K562 (cell line): ENCODE measurements around the gene STK24. TPM values are rescaled to one million over a fixed set of nuclear protein-coding genes. Genes with fewer than 3 reads are reported as not detected.

ENCODE experiments used
- ATAC-seq: fragments of 200-7000 bp; cut with Tn5 transposase; 3 replicates; pipeline ENCODE4 v1.9.1; 2020; ENCODE audit warnings: moderate library complexity
- BruUV-seq: library from RNA; stranded (reverse); fragments of 400-500 nt; replicated peaks from 2 replicates; lab custom pipeline; 2021; lab: Mats Ljungman, UMichigan
- CTCF ChIA-PET: fragments of 300-600 bp; formaldehyde crosslinking; extraction: SDS; loops from one replicate; lab custom pipeline; 2021; ENCODE audit warnings: low intra/inter-chr PET ratio; lab: Yijun Ruan, JAX
- POLR2A ChIA-PET: fragments of 300-600, 350-650 bp; sonication (Branson Sonifier 250); formaldehyde crosslinking; extraction: SDS; loops from one replicate; lab custom pipeline; 2021; ENCODE audit warnings: antibody characterized with exemption, inconsistent platforms; lab: Yijun Ruan, JAX
- DNase-seq, 4 experiments: peaks; one replicate each; pipeline versions ENCODE4 v3.0.0 to v3.0.0-alpha.2; 2011 to 2018; ENCODE audit warnings: low spot score in 3 of 4, mixed read lengths in 3 of 4; ENCODE audit errors: extremely low read depth in 1 of 4
- FAIRE-seq: peaks from 2 replicates; lab custom pipeline; 2011; peaks lifted over from hg19 to GRCh38; lab: Jason Lieb, UNC
- H2AFZ ChIP-seq: 2 replicates; pipeline ENCODE4 v1.6.0; 2011; ENCODE audit warnings: low read depth, low read length, control low read depth, inconsistent platforms
- H3K27ac ChIP-seq: fragments of 200-600 bp; 3 replicates; pipeline ENCODE4 v1.8.0; 2011; ENCODE audit warnings: low read depth, mild to moderate bottlenecking, control low read depth, inconsistent platforms, low read length, moderate library complexity, mixed read lengths; ENCODE audit errors: extremely low read depth
- H3K27me3 ChIP-seq, 2 experiments: fragments of 300-600 bp in 1 of 2; 2 replicates in 1 of 2; 3 replicates in 1 of 2; pipeline versions ENCODE4 v1.6.0 to v1.8.0; 2011; ENCODE audit warnings: inconsistent platforms in 2 of 2, low read length in 2 of 2, mild to moderate bottlenecking in 1 of 2, mixed read lengths in 1 of 2, moderate library complexity in 1 of 2; ENCODE audit not compliant: control insufficient read depth in 2 of 2, insufficient read depth in 2 of 2
- H3K36me3 ChIP-seq: fragments of 300-600 bp; 3 replicates; pipeline ENCODE4 v1.8.0; 2011; ENCODE audit warnings: mild to moderate bottlenecking, low read length, inconsistent platforms; ENCODE audit not compliant: control insufficient read depth, insufficient read depth
- H3K4me1 ChIP-seq, 2 experiments: fragments of 200-600 bp in 1 of 2; replicated peaks in 1 of 2; 2 replicates in 1 of 2; 3 replicates in 1 of 2; pipeline versions ENCODE4 v1.5.1 to v1.8.0; 2011; ENCODE audit warnings: inconsistent platforms in 2 of 2, low read length in 2 of 2, mild to moderate bottlenecking in 1 of 2, mixed read lengths in 1 of 2, moderate library complexity in 1 of 2; ENCODE audit not compliant: control insufficient read depth in 2 of 2, insufficient read depth in 2 of 2
- H3K4me2 ChIP-seq: 2 replicates; pipeline ENCODE4 v1.6.1; 2011; ENCODE audit warnings: low read length, control low read depth, inconsistent platforms, mixed read lengths; ENCODE audit not compliant: insufficient read depth
- H3K4me3 ChIP-seq: fragments of 200-600 bp; sonication (generic), shearing (Covaris generic); 2 replicates; pipeline ENCODE4 v1.5.1; 2016; ENCODE audit warnings: control low read depth, inconsistent platforms
- H3K79me2 ChIP-seq: fragments of 200-600 bp; 3 replicates; pipeline ENCODE4 v1.8.0; 2011; ENCODE audit warnings: low read length, inconsistent platforms; ENCODE audit not compliant: control insufficient read depth, insufficient read depth
- H3K9ac ChIP-seq, 2 experiments: 2 replicates each; pipeline versions ENCODE4 v1.6.0 to v1.6.1; 2011; ENCODE audit warnings: low read depth in 2 of 2, low read length in 2 of 2, control low read depth in 1 of 2, inconsistent platforms in 1 of 2, mild to moderate bottlenecking in 1 of 2, mixed read lengths in 1 of 2; ENCODE audit not compliant: insufficient read depth in 1 of 2
- H3K9me1 ChIP-seq: one replicate; pipeline ENCODE4 v1.6.0; 2011; ENCODE audit warnings: inconsistent platforms, mild to moderate bottlenecking, low read length, moderate library complexity; ENCODE audit not compliant: control insufficient read depth, insufficient read depth
- H3K9me3 ChIP-seq: replicated peaks from 2 replicates; pipeline ENCODE4 v1.5.1; 2011; ENCODE audit warnings: low read depth, low read length, inconsistent platforms; ENCODE audit not compliant: control insufficient read depth, insufficient read depth
- H4K20me1 ChIP-seq: replicated peaks from 2 replicates; pipeline ENCODE4 v1.6.1; 2011; ENCODE audit warnings: low read length, inconsistent platforms, mixed read lengths; ENCODE audit not compliant: control insufficient read depth, insufficient read depth
- ARNT ChIP-seq, 2 experiments: fragments of 450-650 bp; IDR thresholded peaks; 2 replicates each; pipeline ENCODE4 v1.6.1; 2016; ENCODE audit warnings: mild to moderate bottlenecking in 1 of 2
- BACH1 ChIP-seq: fragments of 200-800 bp; sonication (Bioruptor generic); IDR thresholded peaks from 2 replicates; pipeline ENCODE4 v1.6.1; 2016; ENCODE audit warnings: missing genetic modification characterization, missing compliant biosample characterization
- BRD4 ChIP-seq: fragments of 200-600 bp; sonication (generic); IDR thresholded peaks from 2 replicates; pipeline ENCODE4 v1.6.1; 2017; ENCODE audit warnings: inconsistent platforms
- CBFA2T2 ChIP-seq: fragments of 450-650 bp; conservative IDR thresholded peaks from 2 replicates; pipeline ENCODE4 v1.6.1; 2017; ENCODE audit warnings: mild to moderate bottlenecking
- ELF4 ChIP-seq: fragments of 450-650 bp; formaldehyde crosslinking; IDR thresholded peaks from 2 replicates; pipeline ENCODE4 v1.4.0; 2022; ENCODE audit warnings: missing genetic modification characterization
- ETV6 ChIP-seq, 3 experiments: fragments of 150-350 bp in 1 of 3; sonication (generic) in 1 of 3; formaldehyde crosslinking in 1 of 3; IDR thresholded peaks; 2 replicates each; pipeline versions ENCODE4 v1.6.1 to v1.8.0; 2014 to 2022; ENCODE audit warnings: borderline replicate concordance in 2 of 3, low read depth in 2 of 3, antibody characterized with exemption in 1 of 3, low read length in 1 of 3, mild to moderate bottlenecking in 1 of 3, missing genetic modification reagents in 1 of 3
- NR1H2 ChIP-seq: sonication (generic); formaldehyde crosslinking; IDR thresholded peaks from 2 replicates; pipeline ENCODE4 v1.4.0; 2020; ENCODE audit warnings: mild to moderate bottlenecking, missing genetic modification reagents
- POLR2G ChIP-seq: fragments of 200-400 bp; formaldehyde crosslinking; IDR thresholded peaks from 2 replicates; pipeline ENCODE4 v1.6.1; 2017; ENCODE audit warnings: low read depth, mild to moderate bottlenecking, antibody characterized with exemption, low read length, moderate library complexity
- TOE1 ChIP-seq, 2 experiments: fragments of 450-650 bp in 1 of 2; sonication (generic) in 1 of 2; formaldehyde crosslinking in 1 of 2; IDR thresholded peaks; 2 replicates each; pipeline versions ENCODE4 v1.7.1 to v1.8.0; 2016 to 2022; ENCODE audit warnings: borderline replicate concordance in 2 of 2, mild to moderate bottlenecking in 2 of 2, antibody characterized with exemption in 1 of 2, inconsistent platforms in 1 of 2, low read depth in 1 of 2, missing genetic modification reagents in 1 of 2, moderate library complexity in 1 of 2
- ZNF280B ChIP-seq: fragments of 250-450 bp; sonication (Bioruptor Pico); IDR thresholded peaks from 2 replicates; pipeline ENCODE4 v1.5.1; 2021; ENCODE audit warnings: mild to moderate bottlenecking
- WGBS: fragments of 100-300 bp; shearing (Covaris generic); methylation state at CpG from one replicate; pipeline ENCODE4 v1.1.6; 2016; ENCODE audit warnings: low coverage, mixed read lengths; ENCODE audit not compliant: insufficient coverage; ENCODE audit errors: missing lambda C conversion rate; 5-methylcytosine and 5-hydroxymethylcytosine counted together
- in situ Hi-C: fragments of 300-500 bp; cut with MboI; formaldehyde crosslinking; loops from 4 replicates; pipeline ENCODE4 v1.15.0; 2018; ENCODE audit warnings: inconsistent platforms, mixed read lengths
- intact Hi-C: fragments of 100-400 bp; cut with micrococcal nuclease; formaldehyde crosslinking; loops from 2 replicates; pipeline ENCODE4 v1.14.2; 2022
- polyA plus RNA-seq, 8 experiments: library from polyadenylated mRNA; depleted of rRNA in 4 of 8; stranded (reverse) in 5 of 8; unstranded in 3 of 8; fragments of >200 nt; fragmentation: Nextera tagmentation in 2 of 8; fragmentation: Illumina TruSeq in 1 of 8; extraction: Ambion mirVana in 2 of 8; extraction: Trizol in 1 of 8; gene quantifications; 2 replicates each; pipeline versions ENCODE4 v1.2.1 to v1.2.3, GENCODE V29; 2011 to 2014; ENCODE audit warnings: inconsistent platforms in 1 of 8, missing spikeins in 1 of 8
- total RNA-seq, 7 experiments: library from RNA; depleted of rRNA in 6 of 7; stranded (reverse); fragments of >200 nt in 6 of 7; fragmentation: Illumina TruSeq in 2 of 7; extraction: Trizol in 2 of 7; gene quantifications; 2 replicates each; pipeline versions ENCODE4 v1.2.1 to v1.2.3, GENCODE V29; 2011 to 2021; ENCODE audit warnings: low replicate concordance in 1 of 7

Gene STK24
- total and polyA plus RNA-seq, 9 of the 15 experiments (the other 6 are each of a cell fraction or from before 2014, with no cell fraction given): 3.8 to 78.4 (median 28.2) TPM

DNA sequence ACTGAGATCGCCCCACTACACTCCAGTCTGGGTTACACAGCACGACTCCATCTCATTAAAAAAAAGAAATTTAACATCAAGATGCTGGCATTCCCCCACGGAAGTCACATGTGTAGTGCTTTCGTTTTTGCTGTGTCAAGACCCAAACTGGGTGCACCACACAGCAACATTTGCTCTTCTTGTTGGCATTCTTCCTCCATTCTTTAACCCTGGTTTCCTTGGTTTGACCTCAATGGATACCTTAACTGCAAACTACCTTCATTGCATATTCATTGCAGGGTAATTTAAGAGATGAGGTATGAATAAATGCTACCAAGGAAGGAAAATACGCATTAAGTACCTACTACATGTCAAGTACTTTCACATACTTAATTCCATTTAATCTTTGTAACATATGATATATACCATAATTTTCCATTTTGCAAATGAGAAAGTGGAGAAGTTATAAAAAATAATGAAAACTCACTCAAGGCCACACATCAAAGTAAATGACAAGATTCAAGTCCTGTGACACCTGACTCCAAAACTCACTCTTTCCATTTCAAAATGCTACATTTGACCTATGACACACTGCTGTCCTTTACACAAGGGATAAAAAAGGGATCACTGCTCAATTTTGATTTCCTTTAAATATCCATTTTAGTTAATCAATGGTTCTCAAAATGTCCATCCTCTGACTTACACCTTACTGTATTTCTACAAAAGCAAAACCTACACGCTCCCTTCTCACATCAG, 59.2 kb downstream of the STK24 start:
- H3K79me2 ChIP-seq: peaks cover 54% of the 10 kb centered on the region
- intact Hi-C loops: no loop called here

More for the DNA sequence above, 59.2 kb downstream of the STK24 start:
- peaks cover 12% of the 10 kb centered on the region for H4K20me1 ChIP-seq
- H3K9ac ChIP-seq: no peak overlapping the region
- 77% methylated on average over 5 of the region's 6 CpGs for WGBS
- no peak for ATAC-seq
- no peak overlapping the region for H2AFZ ChIP-seq
- no peak overlapping the region for H3K4me3 ChIP-seq
- H3K36me3 ChIP-seq: peaks cover 28% of the 10 kb centered on the region; the same call in 2 of the 3 replicates
- no peak for DNase-seq
- ChIA-PET CTCF (no interaction called here), POLR2A (interaction anchor here (1.0 to 1.1 kb wide), 2 partner anchors 8 to 11 kb away, joined by 3 read pairs; no protein-coding TSS in a partner anchor)
- H3K9me3 ChIP-seq: no peaks in the 10 kb centered on the region
- no TSS peak for BruUV-seq
- no peak for FAIRE-seq
- no peaks in the 10 kb centered on the region for H3K9me1 ChIP-seq
- H3K4me2 ChIP-seq: no peak overlapping the region
- H3K27ac ChIP-seq: no peak overlapping the region
- no peaks in the 10 kb centered on the region for H3K27me3 ChIP-seq
- TF ChIP-seq CBFA2T2 (no peak), ELF4 (CRISPR knock-in tag) (no peak), NR1H2 (CRISPR knock-in tag) (no peak), POLR2G (no peak), ZNF280B (CRISPR knock-in tag) (no peak), BACH1 (tag) (no peak), ETV6 (IDR thresholded peaks at IDR 0.05; ENCODE audit: borderline replicate concordance in 1 of 2, low read depth in 2 of 2, low read length in 1 of 2) (no peak), ETV6 (CRISPR knock-in tag; IDR thresholded peaks at IDR 0.05; ENCODE audit: borderline replicate concordance) (no peak), BRD4 (no peak), TOE1 (IDR thresholded peaks at IDR 0.05; ENCODE audit: borderline replicate concordance) (no peak), TOE1 (CRISPR knock-in tag; IDR thresholded peaks at IDR 0.05; ENCODE audit: borderline replicate concordance, low read depth) (no peak), ARNT (IDR thresholded peaks at IDR 0.05) (no peak)
- in situ Hi-C loops: no loop called here
- peaks cover 4 to 16% of the 10 kb centered on the region in 2 experiments; a peak in 3 of 5 replicates for H3K4me1 ChIP-seq
